ENCODE results near the gene AXDND1.
"Not testable (repeated sequence)": the region's sequence is repeated elsewhere in the genome, so short reads cannot be mapped to it uniquely, and the experiment has no call there.

Gene AXDND1

GRCh38 chr1:179372160-179372559 lies 6.4 kb downstream of the AXDND1 start:
- DNase-seq: no peak

- no peak for DNase-seq
These were observed 10.5 kb downstream of the AXDND1 start for GRCh38 chr1:179376223-179376622.

- DNase-seq: no peak
These were observed 14.5 kb downstream of the AXDND1 start for GRCh38 chr1:179380299-179380698.

- no peak for DNase-seq
These were observed 18.3 kb downstream of the AXDND1 start for GRCh38 chr1:179384027-179384426.

- DNase-seq: no peak
These were observed 19.7 kb downstream of the AXDND1 start for GRCh38 chr1:179385510-179385909.

- DNase-seq: no peak
These were observed 27.9 kb downstream of the AXDND1 start for GRCh38 chr1:179393721-179394120.

GRCh38 chr1:179399399-179399798 lies 33.6 kb downstream of the AXDND1 start:
- not testable (repeated sequence) for DNase-seq

- DNase-seq: not testable (repeated sequence)
These were observed 52.0 kb downstream of the AXDND1 start for GRCh38 chr1:179417760-179418159.

- DNase-seq: not testable (repeated sequence)
These were observed 52.9 kb downstream of the AXDND1 start for GRCh38 chr1:179418706-179419105.

- DNase-seq: no peak
These were observed 58.8 kb downstream of the AXDND1 start for GRCh38 chr1:179424610-179425009.

- no peak for DNase-seq
These were observed 59.4 kb downstream of the AXDND1 start for GRCh38 chr1:179425186-179425585.

- no peak for DNase-seq
These were observed 71.4 kb downstream of the AXDND1 start for GRCh38 chr1:179437171-179437570.

GRCh38 chr1:179439646-179440045 lies 73.9 kb downstream of the AXDND1 start:
- not testable (repeated sequence) for DNase-seq

GRCh38 chr1:179440301-179440700 lies 74.5 kb downstream of the AXDND1 start:
- not testable (repeated sequence) for DNase-seq

GRCh38 chr1:179440971-179441370 lies 75.2 kb downstream of the AXDND1 start:
- no peak for DNase-seq

- DNase-seq: no peak
These were observed 75.7 kb downstream of the AXDND1 start for GRCh38 chr1:179441501-179441900.

- DNase-seq: not testable (repeated sequence)
These were observed 77.1 kb downstream of the AXDND1 start for GRCh38 chr1:179442846-179443245.

- DNase-seq: no peak
These were observed 79.8 kb downstream of the AXDND1 start for GRCh38 chr1:179445593-179445992.

GRCh38 chr1:179447489-179447888 lies 81.7 kb downstream of the AXDND1 start:
- DNase-seq: peak; percentile 3

GRCh38 chr1:179448437-179449149 lies 82.8 kb downstream of the AXDND1 start:
- DNase-seq: no peak

- DNase-seq: not testable (repeated sequence)
These were observed 93.9 kb downstream of the AXDND1 start for GRCh38 chr1:179459606-179460206.

GRCh38 chr1:179465661-179466060 lies 99.9 kb downstream of the AXDND1 start:
- DNase-seq: not testable (repeated sequence)

- DNase-seq: no peak
These were observed 108.9 kb downstream of the AXDND1 start for GRCh38 chr1:179474713-179475112.

- no peak for DNase-seq
These were observed 110.7 kb downstream of the AXDND1 start for GRCh38 chr1:179476484-179476883.

GRCh38 chr1:179478370-179478769 lies 112.6 kb downstream of the AXDND1 start:
- DNase-seq: no peak
